HL-60/S4 (cell line): Measurements from ENCODE around the gene B3GAT3.
"Not testable (repeated sequence)": the region's sequence is repeated elsewhere in the genome, so short reads cannot be mapped to it uniquely, and the experiment has no call there.

Source experiments
- in situ Hi-C: fragments of 300-500 bp; cut with MboI; formaldehyde crosslinking; loops from 2 replicates; pipeline ENCODE4 v1.14.3; 2022; ENCODE audit warnings: low sequenced_read_pairs

The B3GAT3 gene

DNA sequence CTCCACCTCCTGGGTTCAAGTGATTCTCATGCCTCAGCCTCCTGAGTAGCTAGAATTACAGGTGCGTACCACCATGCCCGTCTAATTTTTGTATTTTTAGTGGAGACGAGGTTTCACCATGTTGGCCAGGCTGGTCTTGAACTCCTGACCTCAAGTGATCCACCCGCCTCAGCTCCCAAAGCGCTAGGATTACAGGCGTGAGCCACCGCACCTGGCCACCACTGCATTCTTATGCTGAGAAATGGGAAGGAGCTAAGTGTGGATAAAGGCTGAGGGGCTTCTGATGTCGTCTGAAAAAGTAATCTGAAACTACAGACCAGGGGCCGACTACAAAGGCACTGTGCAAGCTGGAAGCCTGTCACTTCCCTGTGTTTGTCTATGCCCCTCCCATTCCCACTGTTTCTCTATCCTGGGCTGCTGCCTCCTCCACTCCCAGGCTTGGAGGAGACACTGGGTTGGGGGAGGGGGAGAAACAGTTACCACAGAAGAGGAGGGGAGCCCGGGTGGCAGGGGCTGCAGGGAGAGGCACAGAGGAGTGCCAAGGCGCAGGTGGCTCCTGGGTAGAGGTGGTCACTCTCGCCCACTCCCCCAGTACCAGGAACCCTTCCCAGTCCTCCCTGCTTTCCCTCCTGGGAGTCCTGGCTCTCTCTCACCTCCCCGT lies 17.2 kb downstream of the B3GAT3 start:
- in situ Hi-C loops: no loop called here

DNA sequence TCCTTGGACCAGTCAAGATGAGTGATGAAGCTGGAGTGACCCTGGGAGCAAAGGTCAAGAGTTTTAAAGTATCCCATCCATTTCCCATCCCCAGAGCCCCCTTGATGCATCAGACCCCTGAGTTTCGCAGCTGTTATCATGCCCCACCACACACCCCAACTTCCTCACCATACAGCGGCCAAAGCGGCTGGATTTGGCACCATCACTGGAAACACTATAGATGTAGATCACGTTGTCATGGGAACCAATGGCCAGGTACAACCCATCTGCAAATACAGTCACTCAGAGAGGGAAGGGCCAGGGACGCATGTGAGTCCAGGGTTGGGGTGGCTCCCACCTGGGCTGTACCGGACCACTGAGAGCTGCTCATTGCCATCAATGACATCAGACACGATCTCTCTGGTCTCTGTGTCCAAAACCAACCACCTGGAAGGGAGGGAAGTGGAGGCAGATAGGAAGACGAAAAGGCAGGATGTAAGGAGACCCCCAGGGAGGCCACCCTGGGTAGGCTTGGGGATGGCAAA lies 17.9 kb downstream of the B3GAT3 start:
- in situ Hi-C loops: no loop called here

GRCh38 chr11:62603072-62603408 lies 18.7 kb downstream of the B3GAT3 start:
- in situ Hi-C loops: no loop called here

DNA sequence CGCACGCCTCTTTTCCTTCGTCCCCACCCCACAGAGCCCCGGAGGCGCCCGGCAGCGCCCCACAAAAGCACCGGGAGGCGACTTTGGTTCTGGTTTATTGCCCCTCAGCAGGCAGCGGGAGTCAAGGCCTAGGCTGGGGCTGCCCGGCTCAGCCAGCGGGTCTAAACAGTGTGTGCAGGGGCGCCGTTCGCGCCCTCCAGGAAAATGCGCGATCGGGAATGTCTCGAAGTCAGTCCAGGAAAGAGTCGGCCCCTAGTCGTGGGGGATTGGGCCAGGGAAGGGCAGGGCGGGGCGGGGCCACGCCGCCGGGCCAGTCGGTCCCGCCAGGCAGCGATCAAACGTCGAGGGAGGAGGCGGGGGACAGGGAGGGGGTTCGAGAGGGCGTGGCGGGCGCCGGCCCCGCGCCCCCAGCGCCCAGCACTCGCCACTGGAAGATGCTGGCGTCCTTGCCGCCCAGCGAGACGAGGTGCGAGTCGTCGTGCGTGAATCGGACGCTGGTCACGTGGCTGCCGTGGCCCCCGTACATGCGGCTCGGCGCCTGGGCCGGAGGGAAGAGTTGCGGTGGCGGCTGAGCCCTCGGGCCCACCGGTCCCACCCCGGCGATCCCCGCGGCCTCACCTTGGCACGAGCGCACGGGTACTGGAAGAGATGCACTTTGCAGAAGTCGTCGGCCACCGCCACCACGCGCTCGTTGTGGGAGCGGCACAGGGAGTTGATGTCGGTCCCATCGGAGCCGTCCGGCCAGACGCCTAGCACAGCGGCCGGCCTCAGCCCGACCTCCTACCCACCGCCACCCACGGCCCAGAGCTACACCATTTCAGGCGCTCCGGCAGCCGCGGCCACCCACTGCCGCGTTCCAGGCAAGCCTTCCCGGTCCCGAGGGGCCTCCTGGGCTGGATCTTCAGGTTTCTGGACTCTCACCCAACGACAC lies 19.4 kb downstream of the B3GAT3 start:
- in situ Hi-C loops: no loop called here

DNA sequence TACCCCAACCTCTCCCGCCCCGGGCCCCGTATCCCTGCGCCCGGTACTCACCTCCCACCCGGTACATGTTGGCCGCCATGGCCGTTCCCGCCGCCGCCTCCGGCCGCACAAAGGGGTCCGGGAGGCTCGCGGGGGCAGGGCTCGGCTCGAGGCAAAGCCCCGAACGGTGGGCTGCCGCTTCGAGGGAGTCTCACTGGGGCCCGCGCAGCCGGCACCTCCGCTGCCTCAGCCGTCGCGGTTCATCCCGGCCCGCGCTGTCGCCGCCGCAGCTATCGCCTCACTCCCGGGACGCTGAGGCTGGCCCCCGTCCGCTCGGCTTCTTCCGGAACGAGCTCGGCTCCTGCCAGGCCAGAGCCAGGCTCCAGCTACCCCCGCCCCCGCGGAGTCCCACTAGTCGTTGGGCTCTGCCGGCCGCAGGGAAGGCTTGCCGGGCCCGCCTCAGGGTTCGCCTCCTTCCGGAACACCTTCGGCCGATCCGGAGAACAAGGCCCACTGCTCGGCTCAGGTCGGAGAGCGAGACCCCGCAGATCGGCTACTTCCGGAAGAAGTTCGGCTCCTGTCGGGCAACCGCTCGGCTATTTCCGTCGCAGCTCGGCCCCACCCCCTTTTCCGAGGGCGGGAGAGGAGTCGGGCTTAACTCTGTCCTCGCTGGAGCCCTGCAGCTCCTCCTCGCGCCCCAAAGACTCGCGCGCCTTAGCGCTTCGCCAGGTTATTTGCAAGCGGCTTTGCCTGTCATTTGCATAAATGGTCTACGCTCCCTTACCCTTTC lies 20.2 kb downstream of the B3GAT3 start, which contains the start of gene MTA2:
TSS of gene MTA2 (minus strand) at position 494 of the 769 bp plus-strand sequence. CDS start at position 79, 415 bp downstream.
- in situ Hi-C loops: no loop called here

DNA sequence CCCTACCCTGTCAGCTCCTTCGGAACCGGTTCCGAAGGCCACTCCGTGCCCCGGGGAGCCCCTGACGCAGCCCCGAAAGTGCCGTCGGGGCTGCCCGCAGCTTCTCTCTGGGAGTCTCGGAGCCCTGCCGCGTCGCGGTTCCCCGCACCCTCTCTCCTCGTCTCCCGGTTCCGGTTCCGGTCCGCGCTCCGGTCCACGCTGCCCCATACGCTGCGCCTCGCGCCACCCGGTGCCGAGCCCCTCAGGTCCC lies 20.7 kb downstream of the B3GAT3 start:
- in situ Hi-C loops: no loop called here

GRCh38 chr11:62600367-62601121 lies 21.2 kb downstream of the B3GAT3 start:
- in situ Hi-C loops: no loop called here

GRCh38 chr11:62599901-62600300 lies 21.9 kb downstream of the B3GAT3 start:
- in situ Hi-C loops: loop anchor here (10.0 kb wide), 1 partner anchor 95 kb away; no protein-coding TSS in a partner anchor

GRCh38 chr11:62599069-62599696 lies 22.6 kb downstream of the B3GAT3 start:
- in situ Hi-C loops: loop anchor here (10.0 kb wide), 1 partner anchor 96 kb away; no protein-coding TSS in a partner anchor

- in situ Hi-C loops: loop anchor here (10.0 kb wide), 1 partner anchor 100 kb away; no protein-coding TSS in a partner anchor
Measured at GRCh38 chr11:62595124-62595523, 26.7 kb downstream of the B3GAT3 start.

DNA sequence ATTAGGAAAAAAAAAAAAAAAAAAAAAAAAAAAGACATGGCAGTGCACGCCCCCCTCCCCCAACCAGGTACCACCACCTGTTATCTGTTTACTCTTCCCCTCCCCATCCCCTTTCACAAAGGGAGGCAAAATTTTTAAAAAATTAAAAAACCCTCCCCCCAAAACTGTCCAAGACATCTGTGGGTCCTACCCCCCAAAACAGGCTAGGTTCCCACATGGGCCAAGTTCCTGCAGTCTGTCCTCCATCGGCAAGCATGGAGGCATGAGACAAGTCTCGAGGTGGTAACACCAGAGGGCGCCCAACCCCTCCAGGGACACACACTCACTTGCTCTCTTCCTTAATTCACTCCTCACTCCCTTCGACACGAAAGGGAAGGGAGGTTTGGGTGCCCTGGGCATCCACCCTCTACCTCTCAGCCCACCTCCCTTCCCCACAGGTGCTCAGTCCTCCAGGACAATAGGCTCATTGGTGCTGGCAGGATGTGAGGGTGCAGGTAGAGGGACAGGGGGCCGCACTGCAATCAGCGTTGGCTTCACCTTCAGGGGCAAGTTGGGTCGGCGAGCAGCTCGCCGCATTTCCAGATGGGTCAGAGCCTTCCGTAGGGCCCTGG lies 28.2 kb downstream of the B3GAT3 start:
- in situ Hi-C loops: loop anchor here (10.0 kb wide), 1 partner anchor 101 kb away; no protein-coding TSS in a partner anchor

- in situ Hi-C loops: loop anchor here (10.0 kb wide), 1 partner anchor 102 kb away; no protein-coding TSS in a partner anchor
Measured at GRCh38 chr11:62592989-62593421, 28.8 kb downstream of the B3GAT3 start.

GRCh38 chr11:62592146-62592815 lies 29.5 kb downstream of the B3GAT3 start:
- in situ Hi-C loops: loop anchor here (10.0 kb wide), 1 partner anchor 103 kb away; no protein-coding TSS in a partner anchor

DNA sequence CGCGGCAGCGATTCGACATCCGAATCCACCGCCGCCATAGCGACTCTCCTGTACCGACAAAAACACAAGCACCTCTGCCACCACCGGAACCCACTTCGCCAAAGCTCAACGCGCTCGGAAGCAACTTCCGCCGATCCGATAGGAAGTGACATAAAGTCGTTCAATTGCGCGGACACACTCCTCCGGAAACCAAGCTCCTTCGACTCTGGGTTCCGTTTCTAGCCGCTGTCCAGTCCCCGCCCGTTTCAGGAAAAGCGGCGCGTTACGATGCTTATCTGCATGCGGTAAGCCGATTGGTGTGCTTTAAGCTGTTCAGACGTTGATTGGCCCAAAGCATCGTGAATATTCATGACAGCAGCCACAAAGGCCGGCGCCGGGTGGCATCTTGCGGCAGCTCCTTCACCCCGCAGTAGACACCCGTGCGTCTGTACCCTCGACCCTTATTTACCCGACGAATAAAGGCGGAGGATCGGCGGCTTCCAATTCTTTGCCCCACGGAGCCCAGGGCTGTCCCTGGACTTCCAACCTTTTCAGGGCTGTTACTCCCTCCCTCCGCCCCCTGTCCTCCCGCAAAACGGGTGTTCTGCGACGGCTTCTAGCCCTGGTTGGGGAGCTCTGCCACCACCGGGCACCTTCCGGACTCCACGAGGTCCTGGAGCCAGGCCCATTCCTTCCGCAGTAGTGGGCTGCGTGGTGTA lies 30.2 kb downstream of the B3GAT3 start, which contains the start of gene TUT1:
TSS of gene TUT1 (minus strand) at position 76 of the 698 bp plus-strand sequence. CDS start at position 38, 38 bp downstream.
- in situ Hi-C loops: loop anchor here (10.0 kb wide), 1 partner anchor 103 kb away; no protein-coding TSS in a partner anchor

DNA sequence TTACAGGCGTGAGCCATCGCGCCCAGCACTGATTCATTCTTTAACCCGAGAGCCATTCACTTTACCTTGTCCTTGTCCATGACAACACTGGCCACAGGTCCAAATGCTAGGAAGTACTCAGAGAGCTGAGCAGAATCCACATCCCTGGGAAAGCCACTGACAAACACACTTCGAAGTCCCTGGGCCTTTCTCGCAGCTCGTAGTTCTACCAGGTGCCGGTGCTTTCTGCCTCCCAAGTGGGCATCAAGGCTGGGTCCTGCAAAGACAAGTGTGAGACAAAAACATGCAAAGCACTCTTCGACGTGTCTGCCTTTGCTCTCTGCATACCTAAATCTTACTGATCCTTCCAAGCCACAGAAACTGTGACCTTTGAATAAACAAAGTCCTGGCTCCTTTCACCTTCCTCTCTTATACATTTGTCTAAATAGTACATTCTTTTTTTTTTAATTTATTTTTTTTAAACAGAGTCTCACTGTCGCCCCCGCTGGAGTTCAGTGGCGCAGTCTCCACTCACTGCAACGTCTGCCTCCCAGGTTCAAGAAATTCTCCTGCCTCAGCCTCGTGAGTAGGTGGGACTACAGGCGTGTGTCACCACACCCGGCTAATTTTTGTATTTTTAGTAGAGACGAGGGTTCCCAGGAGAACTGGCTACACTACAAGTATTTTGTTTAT lies 32.7 kb downstream of the B3GAT3 start:
- in situ Hi-C loops: no loop called here

DNA sequence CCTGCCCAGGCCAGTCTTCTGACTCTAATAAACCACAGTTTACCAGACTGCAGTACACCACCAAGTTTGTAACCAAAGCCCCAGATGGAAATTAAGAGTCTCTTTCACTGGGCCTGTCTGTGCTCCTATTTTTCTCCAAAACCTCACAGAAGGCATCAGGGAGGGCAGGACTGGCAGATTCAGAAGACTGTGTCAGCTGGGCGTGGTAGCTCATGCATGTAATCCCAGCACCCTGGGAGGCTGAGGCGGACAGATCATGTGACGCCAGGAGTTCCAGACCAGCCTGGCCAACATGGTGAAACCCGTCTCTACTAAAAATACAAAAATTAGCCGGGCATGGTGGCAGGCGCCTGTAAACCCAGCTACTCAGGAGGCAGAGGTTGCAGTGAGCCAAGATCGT lies 36.4 kb downstream of the B3GAT3 start:
- in situ Hi-C loops: not testable (repeated sequence)

DNA sequence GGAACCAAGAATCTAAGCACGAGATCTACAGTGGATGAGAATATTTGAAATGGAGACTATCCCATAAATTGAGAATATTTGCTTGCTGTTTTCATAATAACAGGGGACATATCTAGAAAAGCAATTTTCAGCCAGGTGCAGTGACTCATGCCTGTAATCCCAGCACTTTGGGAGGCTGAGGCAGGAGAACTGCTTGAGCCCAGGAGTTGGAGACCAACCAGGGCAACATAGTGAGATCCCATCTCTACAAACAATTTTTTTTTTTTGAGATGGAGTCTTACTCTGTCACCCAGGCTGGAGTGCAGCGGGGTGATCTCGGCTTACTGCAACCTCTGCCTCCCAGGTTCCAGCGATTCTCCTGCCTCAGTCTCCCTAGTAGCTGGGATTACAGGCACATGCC lies 40.1 kb downstream of the B3GAT3 start:
- in situ Hi-C loops: not testable (repeated sequence)
